ENCODE measurements around the gene FOXP3.

- TF ChIP-seq CTCF (IDR thresholded peaks at IDR 0.05) (no peak), POLR2A (IDR thresholded peaks at IDR 0.05) (no peak)
These were observed 8.7 kb upstream of the FOXP3 start for GRCh38 chrX:49273181-49273727.

Measured in Peyer's patch (tissue), 4 donors.